T-cell (primary cell): Measurements from ENCODE around the gene PDZRN4. TPM values are rescaled to one million over a fixed set of nuclear protein-coding genes. Genes with fewer than 3 reads are reported as not detected.

Source experiments
- ATAC-seq, 4 experiments: fragments of 200-7000 bp in 3 of 4; fragments of 150-1000 bp in 1 of 4; cut with Tn5 transposase; replicated peaks in 1 of 4; 1 replicate in 3 of 4; 2 replicates in 1 of 4; pipeline ENCODE4 v1.10.0; 2021; ENCODE audit warnings: moderate library complexity in 3 of 4, mild to moderate bottlenecking in 2 of 4, moderate number of reproducible peaks in 1 of 4
- CTCF ChIA-PET, 2 donors: fragments of 300-600 bp; sonication (Branson Sonifier 250); formaldehyde crosslinking; loops; one replicate each; lab custom pipeline; 2022; ENCODE audit warnings: antibody characterized with exemption in 2 of 2; lab: Charles Lee
- POLR2A ChIA-PET, 2 donors: fragments of 300-600 bp; sonication (Branson Sonifier 250); formaldehyde crosslinking; loops; one replicate each; lab custom pipeline; 2022; ENCODE audit warnings: antibody characterized with exemption in 2 of 2; lab: Charles Lee
- DNase-seq, 35 experiments: peaks; one replicate each; pipeline versions ENCODE4 v3.0.0 to v3.0.0-alpha.2; 2013 to 2023
- H3K27ac ChIP-seq: one replicate; pipeline ENCODE4 v1.5.1; 2013; ENCODE audit warnings: low read length
- H3K27me3 ChIP-seq, 2 experiments: replicated peaks in 1 of 2; 1 replicate in 1 of 2; 2 replicates in 1 of 2; pipeline versions ENCODE4 v1.6.1 to v1.7.0; 2013; ENCODE audit warnings: low read length in 1 of 2, mixed read lengths in 1 of 2; ENCODE audit not compliant: control insufficient read depth in 2 of 2, insufficient read depth in 2 of 2; ENCODE audit errors: extremely low read depth in 1 of 2
- H3K36me3 ChIP-seq, 2 donors: 1 replicate in 1 of 2; 2 replicates in 1 of 2; pipeline versions ENCODE4 v1.6.1 to v1.7.0; 2013; ENCODE audit warnings: low read length in 1 of 2; ENCODE audit not compliant: control insufficient read depth in 2 of 2, insufficient read depth in 1 of 2; ENCODE audit errors: extremely low read depth in 1 of 2
- H3K4me1 ChIP-seq, 2 experiments: 1 replicate in 1 of 2; 2 replicates in 1 of 2; pipeline versions ENCODE4 v1.6.1 to v1.7.0; 2013; ENCODE audit warnings: low read length in 2 of 2, mixed read lengths in 1 of 2; ENCODE audit not compliant: insufficient read depth in 2 of 2, control insufficient read depth in 1 of 2; ENCODE audit errors: extremely low read depth in 1 of 2
- H3K4me3 ChIP-seq, 2 donors: 1 replicate in 1 of 2; 2 replicates in 1 of 2; pipeline versions ENCODE4 v1.5.1 to v1.7.0; 2013; ENCODE audit warnings: mild to moderate bottlenecking in 2 of 2, low read length in 1 of 2, moderate library complexity in 1 of 2; ENCODE audit not compliant: control insufficient read depth in 1 of 2; ENCODE audit errors: extremely low read depth in 1 of 2
- H3K9me3 ChIP-seq: 2 replicates; pipeline ENCODE4 v1.7.0; 2013
- H3K27ac Mint-ChIP-seq, 2 donors: one replicate each; pipeline ENCODE4 v1.8.0; 2020 to 2021; ENCODE audit warnings: mild to moderate bottlenecking in 2 of 2, mixed read lengths in 2 of 2
- H3K27me3 Mint-ChIP-seq, 2 donors: one replicate each; pipeline ENCODE4 v1.8.0; 2021 to 2022; ENCODE audit warnings: mixed read lengths in 2 of 2
- H3K36me3 Mint-ChIP-seq: one replicate; pipeline ENCODE4 v1.8.0; 2021; ENCODE audit warnings: mixed read lengths
- H3K4me1 Mint-ChIP-seq, 3 donors: one replicate each; pipeline ENCODE4 v1.8.0; 2020 to 2022; ENCODE audit warnings: mixed read lengths in 3 of 3, mild to moderate bottlenecking in 1 of 3
- H3K4me3 Mint-ChIP-seq, 3 donors: one replicate each; pipeline ENCODE4 v1.8.0; 2020 to 2022; ENCODE audit warnings: mild to moderate bottlenecking in 3 of 3, mixed read lengths in 3 of 3, moderate library complexity in 3 of 3
- H3K9me3 Mint-ChIP-seq, 3 donors: one replicate each; pipeline ENCODE4 v1.8.0; 2020 to 2022; ENCODE audit warnings: mixed read lengths in 3 of 3
- WGBS: methylation state at CpG from one replicate; pipeline ENCODE4 v1.1.5; 2013; ENCODE audit warnings: missing lambda C conversion rate; ENCODE audit not compliant: insufficient coverage; 5-methylcytosine and 5-hydroxymethylcytosine counted together
- total RNA-seq, 35 experiments: library from RNA in 6 of 35; stranded (reverse) in 6 of 35; fragments of 120-200 nt in 1 of 35; gene quantifications; one replicate each; pipeline versions ENCODE4 v1.2.1 to v1.2.4 and lab custom pipeline; 2013 to 2026

Gene PDZRN4
- total RNA-seq, 5 donors from 2014 or later (not counting 1 experiment from before 2014, with no cell fraction given): not detected

DNA sequence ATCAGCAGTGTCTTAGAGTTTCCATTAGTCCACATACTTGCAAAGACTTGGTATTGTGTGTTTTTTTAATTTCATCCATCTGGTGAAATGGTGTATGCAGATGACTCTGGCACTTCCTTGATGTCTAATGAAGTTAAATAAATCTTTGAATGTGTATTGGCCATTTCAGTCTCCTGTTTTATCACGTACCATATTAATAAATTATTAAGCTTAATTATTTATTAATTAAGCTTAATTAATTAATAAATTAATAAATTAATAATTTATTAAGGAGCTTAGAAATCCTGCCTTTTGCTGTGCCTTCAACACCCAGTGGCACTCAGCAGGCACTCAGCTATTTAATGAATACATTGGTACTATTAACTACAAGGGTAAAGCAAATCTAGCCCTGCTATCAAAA, 18.2 kb downstream of the PDZRN4 start:
- no peak overlapping the region for H3K27ac Mint-ChIP-seq
- no peaks in the 10 kb centered on the region for H3K27me3 Mint-ChIP-seq
- Histone ChIP-seq H3K27ac (no peak overlapping the region), H3K36me3 (no peaks in the 10 kb centered on the region), H3K4me1 (no peaks in the 10 kb centered on the region), H3K27me3 (no peaks in the 10 kb centered on the region), H3K4me3 (no peak overlapping the region), H3K9me3 (no peaks in the 10 kb centered on the region)
- POLR2A ChIA-PET: no interaction called here
- ATAC-seq (no peak), DNase-seq (no peak)
- H3K4me1 Mint-ChIP-seq: peaks cover 3 to 6% (median 3%) of the 10 kb centered on the region in 3 donors
- peaks cover 0 to under 1% (median 0%) of the 10 kb centered on the region in 3 donors for H3K9me3 Mint-ChIP-seq
- no CpG with 5 or more reads among the region's 1 CpG for WGBS
- no peaks in the 10 kb centered on the region for H3K36me3 Mint-ChIP-seq
- no peak overlapping the region for H3K4me3 Mint-ChIP-seq
- CTCF ChIA-PET: interaction anchor here in 1 of 2 donors (0.6 kb wide), 2 partner anchors 824 to 1253 kb away, joined by 3 to 4 read pairs; no protein-coding TSS in a partner anchor

DNA sequence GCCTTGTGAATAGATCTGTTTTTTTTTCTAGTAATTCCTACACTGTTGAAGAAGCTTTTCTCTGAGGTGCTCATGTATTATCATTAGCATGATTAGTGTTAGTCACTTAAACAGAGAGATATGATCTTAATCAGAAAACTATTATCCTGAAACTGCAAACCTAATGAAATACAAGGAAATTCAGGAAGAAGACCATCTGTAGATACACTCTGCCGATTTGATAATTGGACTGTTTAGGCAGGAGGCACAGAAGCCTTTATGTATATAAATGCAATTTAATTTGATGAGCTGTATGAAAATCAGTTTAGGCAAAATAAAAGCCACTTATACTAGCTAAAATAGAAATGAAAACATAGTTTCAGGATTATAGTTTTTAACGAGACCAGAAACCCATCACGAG, 23.3 kb downstream of the PDZRN4 start:
- Mint-ChIP-seq H3K36me3 (no peaks in the 10 kb centered on the region), H3K4me1 (no peaks in the 10 kb centered on the region), H3K27me3 (peaks cover 0 to 2% of the 10 kb centered on the region in 2 donors), H3K27ac (no peak overlapping the region), H3K4me3 (no peak overlapping the region), H3K9me3 (peaks cover 0 to 2% (median 0%) of the 10 kb centered on the region in 3 donors)
- H3K27ac ChIP-seq: no peak overlapping the region
- ChIA-PET CTCF (no interaction called here), POLR2A (no interaction called here)
- no CpG with 5 or more reads among the region's 3 CpGs for WGBS
- DNase-seq (no peak), ATAC-seq (no peak)
- no peak overlapping the region for H3K4me3 ChIP-seq
- no peaks in the 10 kb centered on the region for H3K9me3 ChIP-seq
- no peaks in the 10 kb centered on the region for H3K27me3 ChIP-seq
- no peaks in the 10 kb centered on the region for H3K36me3 ChIP-seq
- no peaks in the 10 kb centered on the region for H3K4me1 ChIP-seq

DNA sequence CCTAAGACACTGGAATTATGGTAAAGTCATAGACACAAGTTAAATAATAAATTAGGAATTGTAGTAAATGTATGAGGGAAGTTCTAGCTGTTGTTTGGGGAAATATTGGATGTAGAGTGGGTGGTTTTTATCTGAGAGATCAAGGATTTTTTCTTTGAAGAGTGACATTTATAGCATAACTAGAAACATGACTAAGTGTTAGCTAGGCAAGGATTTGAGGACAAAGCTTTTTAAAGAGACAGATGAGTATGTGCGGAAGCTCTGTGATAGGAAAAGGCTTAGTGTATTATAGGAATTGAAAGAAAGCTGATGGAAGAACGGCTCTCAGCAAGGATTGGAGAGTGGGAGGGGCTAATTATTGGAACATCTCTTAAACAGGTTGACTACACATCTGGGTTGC, 24.5 kb downstream of the PDZRN4 start:
- WGBS: 0% methylated on average over 1 of the region's 2 CpGs
- ATAC-seq (no peak), DNase-seq (no peak)
- CTCF ChIA-PET: no interaction called here
- Mint-ChIP-seq H3K27ac (no peak overlapping the region), H3K36me3 (no peaks in the 10 kb centered on the region), H3K4me3 (no peak overlapping the region), H3K9me3 (peaks cover 0 to 2% (median 0%) of the 10 kb centered on the region in 3 donors), H3K27me3 (peaks cover 0 to 2% of the 10 kb centered on the region in 2 donors), H3K4me1 (no peaks in the 10 kb centered on the region)
- no peak overlapping the region for H3K4me3 ChIP-seq
- no peaks in the 10 kb centered on the region for H3K27me3 ChIP-seq
- H3K9me3 ChIP-seq: no peaks in the 10 kb centered on the region
- POLR2A ChIA-PET: no interaction called here
- no peaks in the 10 kb centered on the region for H3K4me1 ChIP-seq
- H3K27ac ChIP-seq: no peak overlapping the region
- no peaks in the 10 kb centered on the region for H3K36me3 ChIP-seq

DNA sequence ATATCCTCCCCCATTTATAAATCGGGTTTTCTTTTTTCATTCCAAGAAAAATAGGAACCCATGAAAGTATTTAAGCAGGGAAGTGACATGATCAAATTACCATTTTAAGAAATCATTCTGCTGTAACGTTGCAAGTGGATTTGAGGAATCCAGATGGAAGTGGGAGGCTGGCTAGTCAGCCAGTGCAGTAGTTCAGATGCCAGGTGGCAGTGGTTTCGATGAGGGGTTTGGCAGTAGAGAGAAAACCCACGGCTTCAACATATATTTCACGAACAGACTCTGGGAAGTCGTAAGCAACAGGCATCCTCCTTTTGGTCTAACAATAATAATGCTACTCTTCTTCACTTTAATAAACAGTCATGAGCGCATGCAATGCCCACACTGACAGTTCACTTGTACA, 25.0 kb downstream of the PDZRN4 start:
- DNase-seq: no peak
- ChIA-PET CTCF (no interaction called here), POLR2A (no interaction called here)
- Histone ChIP-seq H3K36me3 (no peaks in the 10 kb centered on the region), H3K4me3 (no peak overlapping the region), H3K27ac (no peak overlapping the region), H3K27me3 (no peaks in the 10 kb centered on the region), H3K4me1 (no peaks in the 10 kb centered on the region), H3K9me3 (no peaks in the 10 kb centered on the region)
- 63% methylated on average over 5 of the region's 7 CpGs for WGBS
- H3K27me3 Mint-ChIP-seq: peaks cover 0 to 2% of the 10 kb centered on the region in 2 donors
- no peak for ATAC-seq
- no peak overlapping the region for H3K27ac Mint-ChIP-seq
- no peak overlapping the region for H3K4me3 Mint-ChIP-seq
- H3K4me1 Mint-ChIP-seq: no peaks in the 10 kb centered on the region
- no peaks in the 10 kb centered on the region for H3K36me3 Mint-ChIP-seq
- H3K9me3 Mint-ChIP-seq: peaks cover 0 to 2% (median 0%) of the 10 kb centered on the region in 3 donors

DNA sequence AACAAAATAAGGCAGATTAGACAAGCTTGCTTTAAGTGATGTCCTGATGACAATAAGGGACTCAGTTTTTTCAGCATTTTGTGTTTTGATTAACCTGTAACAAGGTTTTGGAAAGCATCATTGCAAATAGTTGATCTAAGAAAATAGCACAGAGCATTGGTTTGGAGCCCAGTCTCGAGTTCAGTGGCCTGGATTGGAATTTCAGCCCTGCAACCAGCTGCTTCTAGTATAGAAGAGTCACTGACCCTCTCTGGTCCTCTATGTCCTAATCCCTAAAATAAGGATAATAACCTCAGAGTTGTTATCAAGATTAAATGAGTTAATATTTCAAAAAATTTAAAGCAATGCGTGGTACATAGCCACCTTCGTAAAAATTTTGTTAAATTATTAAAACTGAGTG, 25.5 kb downstream of the PDZRN4 start:
- ChIA-PET CTCF (no interaction called here), POLR2A (no interaction called here)
- peaks cover 0 to 2% (median 0%) of the 10 kb centered on the region in 3 donors for H3K9me3 Mint-ChIP-seq
- DNase-seq: no peak
- no peak overlapping the region for H3K27ac Mint-ChIP-seq
- no peak for ATAC-seq
- H3K27ac ChIP-seq: no peak overlapping the region
- H3K36me3 Mint-ChIP-seq: no peaks in the 10 kb centered on the region
- H3K4me3 ChIP-seq: no peak overlapping the region
- no peaks in the 10 kb centered on the region for H3K9me3 ChIP-seq
- H3K36me3 ChIP-seq: no peaks in the 10 kb centered on the region
- no peaks in the 10 kb centered on the region for H3K4me1 ChIP-seq
- WGBS: 80% methylated on average over 1 of the region's 3 CpGs
- peaks cover 0 to 2% of the 10 kb centered on the region in 2 donors for H3K27me3 Mint-ChIP-seq
- H3K4me1 Mint-ChIP-seq: no peaks in the 10 kb centered on the region
- H3K4me3 Mint-ChIP-seq: no peak overlapping the region
- H3K27me3 ChIP-seq: no peaks in the 10 kb centered on the region

DNA sequence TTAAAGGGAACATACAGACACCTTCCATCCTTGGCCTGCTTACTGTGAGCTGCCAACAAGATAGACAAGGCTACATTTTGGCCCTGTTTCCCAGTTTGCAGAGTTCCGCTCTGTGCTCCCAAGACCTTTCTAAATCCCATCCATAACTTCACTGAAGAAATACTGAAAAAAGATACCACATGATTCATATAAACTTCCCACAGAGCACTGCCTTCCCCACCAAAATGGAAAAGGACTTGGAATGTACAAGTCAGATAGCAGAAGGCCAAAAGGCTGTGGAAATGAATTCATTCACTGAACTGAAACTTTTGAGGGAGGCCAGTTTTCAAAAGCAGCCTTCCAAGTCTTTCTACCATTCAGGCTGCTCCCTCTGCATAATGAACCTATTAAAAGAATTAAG, 29.6 kb downstream of the PDZRN4 start:
- Mint-ChIP-seq H3K27ac (no peak overlapping the region), H3K27me3 (peaks cover 0 to 2% of the 10 kb centered on the region in 2 donors), H3K4me3 (no peak overlapping the region), H3K9me3 (no peaks in the 10 kb centered on the region), H3K4me1 (no peaks in the 10 kb centered on the region), H3K36me3 (no peaks in the 10 kb centered on the region)
- H3K27ac ChIP-seq: no peak overlapping the region
- H3K4me1 ChIP-seq: no peaks in the 10 kb centered on the region
- H3K4me3 ChIP-seq: no peak overlapping the region
- CTCF ChIA-PET: no interaction called here
- ATAC-seq: no peak
- no peaks in the 10 kb centered on the region for H3K27me3 ChIP-seq
- no peaks in the 10 kb centered on the region for H3K36me3 ChIP-seq
- no CpG with 5 or more reads among the region's 1 CpG for WGBS
- DNase-seq: no peak
- no peaks in the 10 kb centered on the region for H3K9me3 ChIP-seq
- POLR2A ChIA-PET: no interaction called here

DNA sequence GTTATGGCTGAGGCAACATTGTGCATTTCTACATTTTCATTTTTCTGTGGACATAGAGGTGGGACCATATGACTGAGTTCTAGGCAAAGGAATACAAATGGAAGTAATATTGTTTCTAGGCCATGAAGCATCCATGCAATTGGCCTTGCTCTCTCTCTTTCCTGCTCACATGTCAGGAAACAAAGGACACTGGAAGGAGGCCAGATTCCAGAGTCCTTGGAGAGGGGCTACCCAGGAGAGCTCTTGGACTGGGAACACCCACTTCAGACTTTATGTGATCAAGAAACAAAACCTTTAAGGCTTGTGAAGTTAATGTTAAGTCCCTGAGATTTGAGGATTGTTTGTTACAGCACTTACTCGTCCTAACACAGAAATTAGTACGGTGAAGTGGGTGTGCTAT, 32.8 kb downstream of the PDZRN4 start:
- Histone ChIP-seq H3K9me3 (no peaks in the 10 kb centered on the region), H3K4me3 (no peak overlapping the region), H3K27me3 (no peaks in the 10 kb centered on the region), H3K27ac (no peak overlapping the region), H3K36me3 (no peaks in the 10 kb centered on the region), H3K4me1 (no peaks in the 10 kb centered on the region)
- Mint-ChIP-seq H3K4me1 (no peaks in the 10 kb centered on the region), H3K9me3 (no peaks in the 10 kb centered on the region), H3K27ac (no peak overlapping the region), H3K36me3 (no peaks in the 10 kb centered on the region), H3K27me3 (no peaks in the 10 kb centered on the region), H3K4me3 (no peak overlapping the region)
- ATAC-seq: no peak
- DNase-seq: no peak
- no CpG with 5 or more reads among the region's 2 CpGs for WGBS
- ChIA-PET CTCF (no interaction called here), POLR2A (no interaction called here)
